ENCODE data around the gene WDR7. TPM values are rescaled to one million over a fixed set of nuclear protein-coding genes. Genes with fewer than 3 reads are reported as not detected.

The WDR7 gene
- total RNA-seq, 1 experiment from 2014 or later, result 11.5 TPM

- Histone ChIP-seq H3K4me3 (replicated peaks in 1 of 2; ENCODE audit: low read depth in 1 of 2, low read length in 2 of 2) (no peak overlapping the region), H2AFZ (ENCODE audit: low read depth, low read length, poor library complexity, severe bottlenecking) (no peak overlapping the region), H3K4me2 (ENCODE audit: low read length) (no peak overlapping the region), H3K36me3 (ENCODE audit: control insufficient read depth in 1 of 2, insufficient read depth in 2 of 2, low read length in 2 of 2) (no peaks in the 10 kb centered on the region), H3K27ac (ENCODE audit: low read depth, low read length) (no peak overlapping the region), H3K9me3 (ENCODE audit: control insufficient read depth in 1 of 2, insufficient read depth in 1 of 2, low read depth in 1 of 2, low read length in 2 of 2) (no peaks in the 10 kb centered on the region), H3K4me1 (ENCODE audit: control insufficient read depth in 1 of 2, insufficient read depth in 2 of 2, low read length in 2 of 2) (no peaks in the 10 kb centered on the region), H3K9me2 (ENCODE audit: insufficient read depth) (no peaks in the 10 kb centered on the region), H4K20me1 (ENCODE audit: insufficient read depth) (no peaks in the 10 kb centered on the region), H3K27me3 (ENCODE audit: insufficient read depth, low read length) (no peaks in the 10 kb centered on the region), H3K9ac (ENCODE audit: low read length) (no peak overlapping the region), H3K79me2 (ENCODE audit: insufficient read depth, low read length) (no peaks in the 10 kb centered on the region)
- ChIA-PET POLR2A (no interaction called here), CTCF (interaction anchor here (0.7 kb wide), 1 partner anchor 698 kb away, joined by 3 read pairs; no protein-coding TSS in a partner anchor), RAD21 (ENCODE audit: low non-redundant PET in 1 of 2, low total read pairs in 2 of 2, uncharacterized antibody in 2 of 2, unreplicated experiment in 2 of 2) (no interaction called here)
- intact Hi-C loops (cut with micrococcal nuclease), result loop anchor here (5.0 kb wide), 1 partner anchor 1390 kb away; no protein-coding TSS in a partner anchor
- BruUV-seq (replicated peaks), result no TSS peak
- DNase-seq (ENCODE audit: low read depth, low spot score) (no peak), ATAC-seq (no peak)
- no peak for TF ChIP-seq CBX3 (IDR thresholded peaks at IDR 0.05; ENCODE audit: low read depth)
- TF ChIP-seq RAD21 (IDR thresholded peaks at IDR 0.05; ENCODE audit: low read depth), result no peak
- TF ChIP-seq EGR1 (IDR thresholded peaks at IDR 0.05; ENCODE audit: low read depth), result no peak
- no peak for TF ChIP-seq CTCF (IDR thresholded peaks at IDR 0.05 in 2 of 3, conservative IDR thresholded peaks at IDR 0.05 in 1 of 3; ENCODE audit: borderline replicate concordance in 1 of 3, insufficient read depth in 1 of 3, low read depth in 2 of 3, low read length in 2 of 3)
- TF ChIP-seq ZFX (IDR thresholded peaks at IDR 0.05), result no peak
- TF ChIP-seq ZNF274 (IDR thresholded peaks at IDR 0.05; ENCODE audit: low read depth, low read length), result no peak
- TF ChIP-seq POLR2AphosphoS5 (IDR thresholded peaks at IDR 0.05; ENCODE audit: low read depth, low read length), result no peak
- no peak for TF ChIP-seq FOSL1 (IDR thresholded peaks at IDR 0.05; ENCODE audit: low read depth)
- TF ChIP-seq CEBPB (IDR thresholded peaks at IDR 0.05; ENCODE audit: low read depth), result no peak
- TF ChIP-seq SRF (IDR thresholded peaks at IDR 0.05; ENCODE audit: low read depth), result no peak
- TF ChIP-seq SIN3A (IDR thresholded peaks at IDR 0.05; ENCODE audit: low read depth), result no peak
- TF ChIP-seq POLR2A (IDR thresholded peaks at IDR 0.05; ENCODE audit: borderline replicate concordance, extremely low read depth, insufficient read depth, insufficient read length), result no peak
- no peak for TF ChIP-seq SP1 (IDR thresholded peaks at IDR 0.05; ENCODE audit: low read depth)
- TF ChIP-seq EZH2phosphoT487 (IDR thresholded peaks at IDR 0.05; ENCODE audit: borderline replicate concordance), result no peak
- no peak for TF ChIP-seq YY1 (IDR thresholded peaks at IDR 0.05; ENCODE audit: extremely low read depth, insufficient replicate concordance, low read depth, low read length)
- no peak for TF ChIP-seq MAX (IDR thresholded peaks at IDR 0.05)
- TF ChIP-seq ATF3 (IDR thresholded peaks at IDR 0.05), result no peak
- TF ChIP-seq EZH2 (IDR thresholded peaks at IDR 0.05), result no peak
- no peak for TF ChIP-seq TCF7L2 (IDR thresholded peaks at IDR 0.05; ENCODE audit: borderline replicate concordance, extremely low read depth, insufficient read depth, insufficient read length)
- no peak for TF ChIP-seq ZBTB33 (IDR thresholded peaks at IDR 0.05; ENCODE audit: extremely low read depth, insufficient replicate concordance, low read length)
Measured at GRCh38 chr18:56747032-56747658, 96.0 kb downstream of the WDR7 start.
